IMR-90 (cell line): Measurements from ENCODE around the gene RBP5. TPM values are rescaled to one million over a fixed set of nuclear protein-coding genes. Genes with fewer than 3 reads are reported as not detected.

Source experiments
- ATAC-seq: fragments of 200-7000 bp; cut with Tn5 transposase; 2 replicates; pipeline ENCODE4 v1.9.1; 2020; ENCODE audit warnings: low read depth, mild to moderate bottlenecking, moderate library complexity
- BruUV-seq: library from RNA; stranded (reverse); fragments of 400-500 nt; replicated peaks from 2 replicates; lab custom pipeline; 2021; lab: Mats Ljungman, UMichigan
- CTCF ChIA-PET: fragments of 300-600 bp; formaldehyde crosslinking; extraction: SDS; loops from one replicate; lab custom pipeline; 2021; ENCODE audit warnings: antibody characterized with exemption; lab: Yijun Ruan, JAX
- POLR2A ChIA-PET: fragments of 300-600 bp; sonication (Branson Sonifier 250); formaldehyde crosslinking; loops from one replicate; lab custom pipeline; 2022; ENCODE audit warnings: antibody characterized with exemption; ENCODE audit not compliant: unreplicated experiment; lab: Charles Lee
- DNase-seq: peaks from one replicate; pipeline ENCODE4 v3.0.0; 2013
- H2AFZ ChIP-seq: replicated peaks from 2 replicates; pipeline ENCODE3; 2013; ENCODE audit warnings: low read length, mild to moderate bottlenecking; ENCODE audit not compliant: poor library complexity
- H2AK5ac ChIP-seq: 2 replicates; pipeline ENCODE4 v1.6.1; 2013; ENCODE audit warnings: low read depth, low read length, inconsistent platforms
- H2AK9ac ChIP-seq: replicated peaks from 2 replicates; pipeline ENCODE3; 2013; ENCODE audit warnings: mild to moderate bottlenecking, low read depth, low read length, moderate library complexity; ENCODE audit not compliant: poor library complexity
- H2BK120ac ChIP-seq: 2 replicates; pipeline ENCODE4 v1.6.1; 2013; ENCODE audit warnings: low read depth, low read length, inconsistent platforms
- H2BK15ac ChIP-seq: 3 replicates; pipeline ENCODE4 v1.6.1; 2013; ENCODE audit warnings: low read depth, low read length, inconsistent platforms
- H2BK20ac ChIP-seq: 2 replicates; pipeline ENCODE4 v1.6.1; 2013; ENCODE audit warnings: low read depth, mild to moderate bottlenecking, inconsistent platforms, low read length, moderate library complexity
- H2BK5ac ChIP-seq: 2 replicates; pipeline ENCODE4 v1.6.1; 2013; ENCODE audit warnings: mild to moderate bottlenecking, low read depth, low read length, inconsistent platforms; ENCODE audit not compliant: poor library complexity, severe bottlenecking
- H3K14ac ChIP-seq: replicated peaks from 2 replicates; pipeline ENCODE4 v1.6.1; 2013; ENCODE audit warnings: low read depth, low read length, inconsistent platforms
- H3K18ac ChIP-seq: 2 replicates; pipeline ENCODE4 v1.6.1; 2013; ENCODE audit warnings: low read depth, low read length, control low read depth
- H3K23ac ChIP-seq: 2 replicates; pipeline ENCODE4 v1.6.1; 2013; ENCODE audit warnings: low read depth, low read length, inconsistent platforms
- H3K27ac ChIP-seq: 2 replicates; pipeline ENCODE4 v1.5.1; 2013; ENCODE audit warnings: mild to moderate bottlenecking, control low read depth, low read length; ENCODE audit not compliant: insufficient read depth
- H3K27me3 ChIP-seq: 2 replicates; pipeline ENCODE4 v1.6.1; 2013; ENCODE audit warnings: low read length; ENCODE audit not compliant: control insufficient read depth, insufficient read depth
- H3K36me3 ChIP-seq: 2 replicates; pipeline ENCODE4 v1.6.1; 2013; ENCODE audit warnings: low read length, mixed read lengths; ENCODE audit not compliant: control insufficient read depth, insufficient read depth
- H3K4ac ChIP-seq: 2 replicates; pipeline ENCODE4 v1.6.1; 2013; ENCODE audit warnings: low read depth, low read length, inconsistent platforms
- H3K4me1 ChIP-seq: 2 replicates; pipeline ENCODE4 v1.6.1; 2013; ENCODE audit warnings: low read length, mixed read lengths; ENCODE audit not compliant: control insufficient read depth, insufficient read depth
- H3K4me2 ChIP-seq: 2 replicates; pipeline ENCODE4 v1.6.1; 2013; ENCODE audit warnings: low read depth, mild to moderate bottlenecking, control low read depth, low read length, moderate library complexity
- H3K4me3 ChIP-seq: 2 replicates; pipeline ENCODE4 v1.5.1; 2013; ENCODE audit warnings: low read depth, mild to moderate bottlenecking, control low read depth, low read length, moderate library complexity; ENCODE audit not compliant: insufficient read depth
- H3K56ac ChIP-seq: 2 replicates; pipeline ENCODE4 v1.6.1; 2013; ENCODE audit warnings: low read length, inconsistent platforms; ENCODE audit not compliant: insufficient read depth; ENCODE audit errors: extremely low read depth
- H3K79me1 ChIP-seq, 2 experiments: 2 replicates each; pipeline ENCODE4 v1.6.1; 2013; ENCODE audit warnings: low read length in 2 of 2, inconsistent platforms in 1 of 2, low read depth in 1 of 2
- H3K9ac ChIP-seq: 2 replicates; pipeline ENCODE4 v1.6.1; 2013; ENCODE audit warnings: low read depth, low read length, control low read depth
- H3K9me1 ChIP-seq: 2 replicates; pipeline ENCODE4 v1.6.1; 2013; ENCODE audit warnings: low read length, inconsistent platforms; ENCODE audit not compliant: insufficient read depth
- H3K9me3 ChIP-seq: 2 replicates; pipeline ENCODE4 v1.6.1; 2013; ENCODE audit warnings: low read length; ENCODE audit not compliant: control insufficient read depth, insufficient read depth
- H4K20me1 ChIP-seq: 2 replicates; pipeline ENCODE4 v1.6.1; 2013; ENCODE audit warnings: low read length, inconsistent platforms; ENCODE audit not compliant: insufficient read depth
- H4K5ac ChIP-seq: 2 replicates; pipeline ENCODE4 v1.6.1; 2013; ENCODE audit warnings: mild to moderate bottlenecking, low read depth, low read length, control low read depth
- H4K8ac ChIP-seq, 2 experiments: 2 replicates each; pipeline ENCODE4 v1.6.1; 2013; ENCODE audit warnings: low read depth in 2 of 2, low read length in 2 of 2, control low read depth in 1 of 2, inconsistent platforms in 1 of 2
- H4K91ac ChIP-seq: 2 replicates; pipeline ENCODE4 v1.6.1; 2013; ENCODE audit warnings: low read depth, low read length, inconsistent platforms; ENCODE audit not compliant: insufficient read depth
- MAZ ChIP-seq: IDR thresholded peaks from 2 replicates; pipeline ENCODE4 v1.6.1; 2012; ENCODE audit warnings: low read depth, mild to moderate bottlenecking, low read length, improper control_type of control experiment, moderate library complexity, borderline replicate concordance
- NFE2L2 ChIP-seq: fragments of 150-350 bp; IDR thresholded peaks from 2 replicates; pipeline ENCODE4 v1.6.1; 2016; ENCODE audit warnings: low read depth, mild to moderate bottlenecking, low read length
- RCOR1 ChIP-seq: IDR thresholded peaks from 2 replicates; pipeline ENCODE4 v1.6.1; 2012; ENCODE audit warnings: mild to moderate bottlenecking, low read length, improper control_type of control experiment; ENCODE audit not compliant: insufficient replicate concordance
- whole genome bisulfite sequencing, 2 experiments: methylation state at CpG; one replicate each; pipeline versions ENCODE4 v1.1.5 to v1.1.7; 2013; ENCODE audit warnings: missing lambda C conversion rate in 2 of 2; ENCODE audit not compliant: insufficient read length in 1 of 2; ENCODE audit errors: extremely low coverage in 2 of 2; 5-methylcytosine and 5-hydroxymethylcytosine counted together
- dilution Hi-C: fragments of 300-500 bp; cut with HindIII; formaldehyde crosslinking; loops from one replicate; pipeline ENCODE4 v1.14.3; 2018; ENCODE audit warnings: low sequenced_read_pairs; ENCODE audit not compliant: unreplicated experiment
- in situ Hi-C: fragments of 300-500 bp; cut with MboI; formaldehyde crosslinking; loops from 3 replicates; pipeline ENCODE4 v1.14.3; 2019; ENCODE audit warnings: low sequenced_read_pairs, inconsistent platforms, mixed read lengths
- intact Hi-C: fragments of 100-400 bp; cut with micrococcal nuclease; formaldehyde crosslinking; loops from 2 replicates; pipeline ENCODE4 v1.10.0; 2022
- polyA plus RNA-seq, 3 experiments: library from polyadenylated mRNA; depleted of rRNA; stranded (reverse); fragments of >200 nt; gene quantifications; 2 replicates each; pipeline ENCODE4 v1.2.3, GENCODE V29; 2012; ENCODE audit warnings: low replicate concordance in 1 of 3
- total RNA-seq: library from RNA; depleted of rRNA; stranded (reverse); fragments of >200 nt; gene quantifications from 2 replicates; pipeline ENCODE4 v1.2.3, GENCODE V29; 2012
- TF ChIP-seq, protein P1 (sequence below): conservative IDR thresholded peaks from 2 replicates; pipeline ENCODE4 v1.5.1; 2012; ENCODE audit warnings: mild to moderate bottlenecking, low read depth, low read length, improper control_type of control experiment
- TF ChIP-seq, protein P2 (sequence below): fragments of 150-350 bp; IDR thresholded peaks from 2 replicates; pipeline ENCODE4 v1.6.1; 2017; ENCODE audit warnings: mild to moderate bottlenecking, antibody characterized with exemption, low read length, low read depth
- TF ChIP-seq, protein P3 (sequence below): fragments of 150-350 bp; IDR thresholded peaks from 2 replicates; pipeline ENCODE4 v1.6.1; 2016; ENCODE audit warnings: low read depth, mild to moderate bottlenecking, low read length, moderate library complexity, borderline replicate concordance

RBP5 gene
- total and polyA plus RNA-seq, 2 of the 4 experiments (the other 2 are of a cell fraction), result 0.15 TPM; not detected in 1

GRCh38 chr12:7127916-7128626 lies 618 bp downstream of the RBP5 start (continued):
- no peak for TF ChIP-seq NFE2L2
- TF ChIP-seq, protein P1, sequence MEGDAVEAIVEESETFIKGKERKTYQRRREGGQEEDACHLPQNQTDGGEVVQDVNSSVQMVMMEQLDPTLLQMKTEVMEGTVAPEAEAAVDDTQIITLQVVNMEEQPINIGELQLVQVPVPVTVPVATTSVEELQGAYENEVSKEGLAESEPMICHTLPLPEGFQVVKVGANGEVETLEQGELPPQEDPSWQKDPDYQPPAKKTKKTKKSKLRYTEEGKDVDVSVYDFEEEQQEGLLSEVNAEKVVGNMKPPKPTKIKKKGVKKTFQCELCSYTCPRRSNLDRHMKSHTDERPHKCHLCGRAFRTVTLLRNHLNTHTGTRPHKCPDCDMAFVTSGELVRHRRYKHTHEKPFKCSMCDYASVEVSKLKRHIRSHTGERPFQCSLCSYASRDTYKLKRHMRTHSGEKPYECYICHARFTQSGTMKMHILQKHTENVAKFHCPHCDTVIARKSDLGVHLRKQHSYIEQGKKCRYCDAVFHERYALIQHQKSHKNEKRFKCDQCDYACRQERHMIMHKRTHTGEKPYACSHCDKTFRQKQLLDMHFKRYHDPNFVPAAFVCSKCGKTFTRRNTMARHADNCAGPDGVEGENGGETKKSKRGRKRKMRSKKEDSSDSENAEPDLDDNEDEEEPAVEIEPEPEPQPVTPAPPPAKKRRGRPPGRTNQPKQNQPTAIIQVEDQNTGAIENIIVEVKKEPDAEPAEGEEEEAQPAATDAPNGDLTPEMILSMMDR, result no peak

DNA sequence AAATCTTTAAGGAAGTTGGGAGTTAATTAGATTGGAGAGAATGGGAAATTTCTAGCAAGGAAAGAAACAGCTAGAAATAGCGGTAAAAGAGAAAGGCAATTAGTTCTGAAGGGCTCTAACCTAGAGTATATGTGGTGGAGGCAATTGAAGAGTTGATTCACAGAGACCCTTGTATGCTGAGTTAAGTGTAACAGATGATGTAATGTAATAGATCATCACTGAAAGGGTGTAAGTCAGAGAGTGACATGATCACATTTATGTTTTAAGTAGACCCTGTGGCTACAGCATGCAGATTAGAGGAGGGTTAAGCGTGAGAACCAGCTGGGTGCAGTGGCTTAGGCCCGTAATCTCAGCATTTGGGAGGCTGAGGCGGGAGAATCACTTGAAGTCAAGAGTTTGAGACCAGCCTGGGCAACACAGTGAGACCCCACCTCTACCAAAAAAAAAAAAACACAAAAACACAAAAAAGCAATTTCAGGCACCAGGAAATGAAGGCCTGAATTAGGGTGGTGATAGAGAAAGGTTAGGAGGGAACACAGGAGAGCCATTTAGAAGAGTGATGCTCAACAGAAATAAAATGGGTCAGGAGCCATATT lies 3.0 kb downstream of the RBP5 start:
- H2BK5ac ChIP-seq, result no peak overlapping the region
- ChIA-PET CTCF (no interaction called here), POLR2A (interaction anchor here (0.5 kb wide), 1 partner anchor 21 kb away, joined by 6 read pairs; no protein-coding TSS in a partner anchor)
- no peak overlapping the region for H2AK9ac ChIP-seq
- peaks cover 5% of the 10 kb centered on the region for H3K36me3 ChIP-seq
- H2BK20ac ChIP-seq, result no peak overlapping the region
- no peaks in the 10 kb centered on the region for H3K79me1 ChIP-seq
- peaks cover 4% of the 10 kb centered on the region; the same call in 1 of the 2 replicates for H3K4me1 ChIP-seq
- no peak overlapping the region for H2AFZ ChIP-seq
- no peak overlapping the region for H3K27ac ChIP-seq
- no peak overlapping the region for H2BK15ac ChIP-seq
- WGBS, 2 experiments, result 100% methylated on average over 1 of the region's 4 CpGs
- H2AK5ac ChIP-seq, result no peak overlapping the region
- no peak overlapping the region for H3K9ac ChIP-seq
- no peak overlapping the region for H4K8ac ChIP-seq
- H3K56ac ChIP-seq, result no peak overlapping the region
- no peaks in the 10 kb centered on the region for H3K9me3 ChIP-seq
- no peak overlapping the region for H2BK120ac ChIP-seq
- ATAC-seq, result no peak
- H4K5ac ChIP-seq, result no peak overlapping the region
- no peak overlapping the region for H3K23ac ChIP-seq
- no peaks in the 10 kb centered on the region for H4K20me1 ChIP-seq
- H3K9me1 ChIP-seq, result peaks cover 5% of the 10 kb centered on the region; the same call in 1 of the 2 replicates
- H3K4me2 ChIP-seq, result no peak overlapping the region
- H3K4ac ChIP-seq, result no peak overlapping the region
- no peak overlapping the region for H3K14ac ChIP-seq
- dilution Hi-C loops (no loop called here), intact Hi-C loops (no loop called here), in situ Hi-C loops (no loop called here)
- TF ChIP-seq RCOR1 (no peak), MAZ (no peak)
- TF ChIP-seq, protein P1, result no peak
- TF ChIP-seq, protein P2, sequence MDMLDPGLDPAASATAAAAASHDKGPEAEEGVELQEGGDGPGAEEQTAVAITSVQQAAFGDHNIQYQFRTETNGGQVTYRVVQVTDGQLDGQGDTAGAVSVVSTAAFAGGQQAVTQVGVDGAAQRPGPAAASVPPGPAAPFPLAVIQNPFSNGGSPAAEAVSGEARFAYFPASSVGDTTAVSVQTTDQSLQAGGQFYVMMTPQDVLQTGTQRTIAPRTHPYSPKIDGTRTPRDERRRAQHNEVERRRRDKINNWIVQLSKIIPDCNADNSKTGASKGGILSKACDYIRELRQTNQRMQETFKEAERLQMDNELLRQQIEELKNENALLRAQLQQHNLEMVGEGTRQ, result no peak
- TF ChIP-seq, protein P3, sequence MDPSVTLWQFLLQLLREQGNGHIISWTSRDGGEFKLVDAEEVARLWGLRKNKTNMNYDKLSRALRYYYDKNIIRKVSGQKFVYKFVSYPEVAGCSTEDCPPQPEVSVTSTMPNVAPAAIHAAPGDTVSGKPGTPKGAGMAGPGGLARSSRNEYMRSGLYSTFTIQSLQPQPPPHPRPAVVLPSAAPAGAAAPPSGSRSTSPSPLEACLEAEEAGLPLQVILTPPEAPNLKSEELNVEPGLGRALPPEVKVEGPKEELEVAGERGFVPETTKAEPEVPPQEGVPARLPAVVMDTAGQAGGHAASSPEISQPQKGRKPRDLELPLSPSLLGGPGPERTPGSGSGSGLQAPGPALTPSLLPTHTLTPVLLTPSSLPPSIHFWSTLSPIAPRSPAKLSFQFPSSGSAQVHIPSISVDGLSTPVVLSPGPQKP, result no peak
- TSS peak; percentile 4 for BruUV-seq
- DNase-seq, result no peak
- no peaks in the 10 kb centered on the region for H3K27me3 ChIP-seq
- H3K4me3 ChIP-seq, result no peak overlapping the region
- H4K91ac ChIP-seq, result no peak overlapping the region
- no peak overlapping the region for H3K18ac ChIP-seq
